DND-41 (cell line): ENCODE data around the gene EVI5L.
"Not testable (repeated sequence)": the region's sequence is repeated elsewhere in the genome, so short reads cannot be mapped to it uniquely, and the experiment has no call there.

ENCODE experiments used
- ATAC-seq: fragments of 200-7000 bp; cut with Tn5 transposase; 3 replicates; pipeline ENCODE4 v1.9.1; 2021; ENCODE audit warnings: low read depth; ENCODE audit not compliant: insufficient read depth
- DNase-seq: peaks from one replicate; pipeline ENCODE4 v3.0.0-alpha.2; 2020
- H2AFZ ChIP-seq: 2 replicates; pipeline ENCODE4 v1.6.0; 2012; ENCODE audit warnings: low read depth, low read length
- H3K27ac ChIP-seq: 2 replicates; pipeline ENCODE4 v1.5.1; 2012; ENCODE audit warnings: low read length, inconsistent platforms
- H3K27me3 ChIP-seq: fragments of 200-600 bp; sonication (generic); 2 replicates; pipeline ENCODE4 v1.6.0; 2012; ENCODE audit warnings: low read length, mild to moderate bottlenecking, inconsistent platforms; ENCODE audit not compliant: insufficient read depth, poor library complexity
- H3K36me3 ChIP-seq: 2 replicates; pipeline ENCODE4 v1.5.1; 2012; ENCODE audit warnings: low read length, inconsistent platforms; ENCODE audit not compliant: insufficient read depth
- H3K4me1 ChIP-seq: 2 replicates; pipeline ENCODE4 v1.5.1; 2012; ENCODE audit warnings: mild to moderate bottlenecking, low read length; ENCODE audit not compliant: insufficient read depth
- H3K4me2 ChIP-seq: 2 replicates; pipeline ENCODE4 v1.6.0; 2012; ENCODE audit warnings: mild to moderate bottlenecking, moderate library complexity, low read length, inconsistent platforms; ENCODE audit not compliant: insufficient read depth
- H3K4me3 ChIP-seq, 2 experiments: fragments of 200-600 bp in 1 of 2; shearing (Covaris generic) in 1 of 2; 2 replicates each; pipeline ENCODE4 v1.5.1; 2012 to 2016; ENCODE audit warnings: inconsistent platforms in 2 of 2, low read length in 2 of 2, mild to moderate bottlenecking in 2 of 2, low read depth in 1 of 2, moderate library complexity in 1 of 2
- H3K79me2 ChIP-seq: 2 replicates; pipeline ENCODE4 v1.6.0; 2012; ENCODE audit warnings: low read length, inconsistent platforms; ENCODE audit not compliant: insufficient read depth
- H3K9ac ChIP-seq: 2 replicates; pipeline ENCODE4 v1.6.0; 2012; ENCODE audit warnings: low read depth, mild to moderate bottlenecking, inconsistent platforms, low read length, moderate library complexity
- H3K9me3 ChIP-seq: 2 replicates; pipeline ENCODE4 v1.5.1; 2012; ENCODE audit warnings: low read length, moderate library complexity, mild to moderate bottlenecking, inconsistent platforms; ENCODE audit not compliant: insufficient read depth, severe bottlenecking
- H4K20me1 ChIP-seq: 2 replicates; pipeline ENCODE4 v1.6.0; 2012; ENCODE audit warnings: low read length; ENCODE audit not compliant: insufficient read depth
- CTCF ChIP-seq: IDR thresholded peaks from 2 replicates; pipeline ENCODE4 v1.5.1; 2012; ENCODE audit warnings: borderline replicate concordance, low read length, moderate library complexity, mild to moderate bottlenecking; ENCODE audit not compliant: poor library complexity, severe bottlenecking; ENCODE audit errors: extremely low read depth
- EZH2 ChIP-seq: IDR thresholded peaks from 3 replicates; pipeline ENCODE4 v1.6.1; 2012; ENCODE audit warnings: borderline replicate concordance, low read depth, mild to moderate bottlenecking, moderate library complexity, low read length, inconsistent platforms; ENCODE audit not compliant: severe bottlenecking

EVI5L gene

DNA sequence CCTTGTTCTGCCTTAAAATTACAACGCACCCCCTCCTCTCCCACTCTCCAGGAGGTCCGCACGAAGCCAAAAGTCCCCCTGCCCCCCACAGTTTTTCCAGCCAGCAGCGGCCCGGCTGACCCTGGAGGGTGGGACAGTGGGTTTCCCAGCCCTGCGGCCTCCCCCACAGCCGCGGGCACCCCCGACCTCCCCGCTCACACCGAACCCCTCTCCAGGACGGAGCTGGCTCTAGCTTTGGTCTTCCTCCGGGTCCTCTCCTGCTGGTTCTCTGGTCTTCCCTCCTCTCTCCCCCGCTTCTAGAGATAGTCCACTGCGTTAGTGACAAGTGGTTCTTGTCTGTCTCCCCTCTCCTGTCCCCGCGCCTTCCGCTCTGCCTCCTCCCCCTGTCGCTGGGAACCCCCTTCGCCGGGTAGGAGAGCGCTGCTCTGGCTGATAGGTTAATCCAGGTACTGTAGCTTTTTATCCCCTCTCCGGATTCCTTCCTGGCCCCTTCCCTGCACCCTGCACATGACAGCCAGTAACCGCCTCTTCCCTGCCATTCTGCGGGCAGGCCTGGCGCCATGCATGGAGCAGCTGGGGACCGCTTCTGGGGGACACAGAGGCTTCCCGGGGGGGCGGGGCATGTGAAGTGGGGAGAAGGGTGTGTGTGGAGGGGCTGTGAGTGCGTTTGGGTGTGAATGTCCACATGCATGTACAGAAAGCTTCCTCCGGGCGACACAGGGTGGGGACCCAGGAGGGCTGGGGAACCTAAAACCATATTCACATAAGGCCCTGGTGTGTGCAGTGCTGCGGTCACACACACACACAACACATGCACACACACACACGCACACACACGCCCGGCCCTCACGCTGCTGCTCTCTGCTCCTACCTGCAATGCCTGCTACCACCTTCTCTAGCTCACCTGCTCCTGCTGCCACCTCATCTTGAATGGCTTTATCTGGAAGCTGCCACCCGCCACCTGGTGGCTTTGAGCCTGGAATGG lies 27.0 kb downstream of the EVI5L start:
- no peak overlapping the region for H3K4me3 ChIP-seq
- no peak for DNase-seq
- peaks cover 2% of the 10 kb centered on the region for H3K36me3 ChIP-seq
- no peak overlapping the region for H3K9ac ChIP-seq
- no peak overlapping the region for H3K4me2 ChIP-seq
- H3K79me2 ChIP-seq = no peaks in the 10 kb centered on the region
- no peak for ATAC-seq
- no peaks in the 10 kb centered on the region for H3K9me3 ChIP-seq
- H3K4me1 ChIP-seq = no peaks in the 10 kb centered on the region
- no peak overlapping the region for H2AFZ ChIP-seq
- no peak overlapping the region for H3K27ac ChIP-seq
- H4K20me1 ChIP-seq = peaks cover 4% of the 10 kb centered on the region
- no peaks in the 10 kb centered on the region for H3K27me3 ChIP-seq
- no peak for TF ChIP-seq CTCF
- no peak for TF ChIP-seq EZH2

GRCh38 chr19:7857727-7858108 lies 27.7 kb downstream of the EVI5L start:
- Histone ChIP-seq H3K4me3 (no peak overlapping the region), H3K9ac (no peak overlapping the region), H3K9me3 (no peaks in the 10 kb centered on the region), H3K4me2 (no peak overlapping the region), H3K27ac (no peak overlapping the region), H3K4me1 (no peaks in the 10 kb centered on the region), H2AFZ (no peak overlapping the region), H4K20me1 (peaks cover 4% of the 10 kb centered on the region), H3K79me2 (no peaks in the 10 kb centered on the region), H3K36me3 (peaks cover 6% of the 10 kb centered on the region), H3K27me3 (no peaks in the 10 kb centered on the region)
- no peak for ATAC-seq
- TF ChIP-seq CTCF = no peak
- TF ChIP-seq EZH2 = no peak
- no peak for DNase-seq

DNA sequence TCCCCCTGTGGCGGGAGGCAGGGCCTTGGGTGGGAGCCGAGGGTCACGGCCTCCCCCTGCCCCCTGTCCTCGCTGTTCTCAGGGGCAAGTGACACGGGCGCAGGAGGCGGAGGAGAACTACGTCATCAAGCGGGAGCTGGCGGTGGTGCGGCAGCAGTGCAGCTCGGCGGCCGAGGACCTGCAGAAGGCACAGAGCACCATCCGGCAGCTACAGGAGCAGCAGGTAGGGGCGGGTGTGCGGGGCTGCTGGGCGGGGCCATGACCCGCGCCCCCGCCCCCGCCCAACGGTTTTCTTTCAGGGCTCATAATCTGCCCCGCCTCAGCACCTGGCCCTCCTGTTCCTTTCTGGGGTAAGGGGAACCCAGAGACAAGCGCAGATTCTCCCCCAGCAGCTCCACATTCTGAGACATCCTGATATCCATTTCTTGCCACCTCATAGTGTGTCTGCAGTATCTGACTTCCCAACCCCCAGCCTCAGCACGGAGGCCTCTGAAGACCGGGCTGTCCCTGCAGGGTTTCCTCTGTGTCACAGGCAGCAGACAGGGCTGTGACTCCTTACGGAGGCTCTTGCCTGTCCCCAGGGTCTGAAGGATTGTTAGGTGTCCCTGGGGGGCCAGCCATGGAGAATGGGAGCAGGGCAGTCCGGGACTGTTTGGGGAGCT lies 28.2 kb downstream of the EVI5L start:
- Histone ChIP-seq H3K4me1 (no peaks in the 10 kb centered on the region), H3K9ac (no peak overlapping the region), H3K36me3 (peaks cover 6% of the 10 kb centered on the region), H3K4me2 (no peak overlapping the region), H3K79me2 (no peaks in the 10 kb centered on the region), H3K9me3 (no peaks in the 10 kb centered on the region), H3K27me3 (no peaks in the 10 kb centered on the region), H3K27ac (no peak overlapping the region), H4K20me1 (peaks cover 4% of the 10 kb centered on the region; the same call in 1 of the 2 replicates), H2AFZ (no peak overlapping the region), H3K4me3 (no peak overlapping the region)
- no peak for ATAC-seq
- no peak for DNase-seq
- no peak for TF ChIP-seq EZH2
- TF ChIP-seq CTCF = no peak

DNA sequence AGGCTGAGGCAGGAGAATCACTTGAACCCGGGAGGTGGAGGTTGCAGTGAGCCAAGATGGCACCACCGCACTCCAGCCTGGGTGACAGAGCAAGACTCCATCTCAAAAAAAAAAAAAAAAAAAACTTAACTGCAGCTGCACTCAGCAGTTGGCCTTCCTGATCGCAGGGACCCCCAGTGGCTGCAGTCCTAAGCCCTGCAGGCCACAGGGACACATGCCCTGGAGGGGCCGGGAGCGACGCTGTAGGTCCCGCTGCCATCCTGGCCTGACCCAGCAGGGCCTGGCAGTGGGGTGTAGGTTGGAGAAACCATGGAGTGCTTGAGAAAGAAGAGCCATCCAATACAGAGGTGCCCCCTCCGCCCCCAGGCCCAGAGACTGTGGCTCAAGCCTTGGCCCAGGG lies 29.1 kb downstream of the EVI5L start:
- H3K79me2 ChIP-seq, DNase-seq, H3K9me3 ChIP-seq, H3K27ac ChIP-seq, H3K36me3 ChIP-seq, ATAC-seq, H2AFZ ChIP-seq, H3K4me2 ChIP-seq, H3K4me1 ChIP-seq, H4K20me1 ChIP-seq, H3K27me3 ChIP-seq, H3K4me3 ChIP-seq, H3K9ac ChIP-seq: not testable (repeated sequence)
